WI38 (cell line): ENCODE results near the gene PRDM15.

Source experiments
- H3K4me3 ChIP-seq: 2 replicates; pipeline ENCODE4 v1.5.1; 2011; ENCODE audit warnings: low read depth, mild to moderate bottlenecking, control low read depth, low read length
- CTCF ChIP-seq: IDR thresholded peaks from 2 replicates; pipeline ENCODE4 v1.5.1; 2012; ENCODE audit warnings: low read depth, mild to moderate bottlenecking, control low read depth, low read length

PRDM15 gene

GRCh38 chr21:41876928-41877652, 2.1 kb downstream of the PRDM15 start:
- peak overlapping the region; percentile 90 for H3K4me3 ChIP-seq
- no peak for TF ChIP-seq CTCF

GRCh38 chr21:41876396-41876795, 2.7 kb downstream of the PRDM15 start:
- TF ChIP-seq CTCF = no peak
- no peak overlapping the region for H3K4me3 ChIP-seq

GRCh38 chr21:41875086-41875485, 4.1 kb downstream of the PRDM15 start:
- H3K4me3 ChIP-seq = no peak overlapping the region
- no peak for TF ChIP-seq CTCF

- TF ChIP-seq CTCF = no peak
- H3K4me3 ChIP-seq = no peak overlapping the region
Measured at GRCh38 chr21:41874611-41875010, 4.5 kb downstream of the PRDM15 start.

GRCh38 chr21:41873426-41873825, 5.7 kb downstream of the PRDM15 start:
- TF ChIP-seq CTCF = no peak

GRCh38 chr21:41873005-41873404, 6.1 kb downstream of the PRDM15 start:
- TF ChIP-seq CTCF = no peak
- no peak overlapping the region for H3K4me3 ChIP-seq

More at GRCh38 chr21:41873426-41873825, 5.7 kb downstream of the PRDM15 start:
- no peak overlapping the region for H3K4me3 ChIP-seq

- TF ChIP-seq CTCF = no peak
- H3K4me3 ChIP-seq = no peak overlapping the region
Measured at GRCh38 chr21:41871293-41872030, 7.7 kb downstream of the PRDM15 start.
